IPS DF 4.7 (cell line): Measurements from ENCODE around the gene EDEM1.
"Not testable (repeated sequence)": the region's sequence is repeated elsewhere in the genome, so short reads cannot be mapped to it uniquely, and the experiment has no call there.

ENCODE experiments used
- DNase-seq: peaks from one replicate; pipeline ENCODE4 v3.0.0-alpha.2; 2013; ENCODE audit warnings: low spot score; ENCODE audit errors: extremely low read depth

Gene EDEM1

GRCh38 chr3:5231487-5231886 is 44.0 kb downstream of the EDEM1 start:
- no peak for DNase-seq

- DNase-seq, result no peak
Observed at GRCh38 chr3:5232570-5232969, 45.1 kb downstream of the EDEM1 start.

- no peak for DNase-seq
Observed at GRCh38 chr3:5233026-5233425, 45.5 kb downstream of the EDEM1 start.

GRCh38 chr3:5235655-5236054 is 48.1 kb downstream of the EDEM1 start:
- DNase-seq, result no peak

- DNase-seq, result no peak
Observed at GRCh38 chr3:5238545-5238944, 51.0 kb downstream of the EDEM1 start.

- no peak for DNase-seq
Observed at GRCh38 chr3:5239602-5240001, 52.1 kb downstream of the EDEM1 start.

- no peak for DNase-seq
Observed at GRCh38 chr3:5240740-5241139, 53.2 kb downstream of the EDEM1 start.

- DNase-seq, result not testable (repeated sequence)
Observed at GRCh38 chr3:5242785-5243184, 55.3 kb downstream of the EDEM1 start.

GRCh38 chr3:5245927-5246326 is 58.4 kb downstream of the EDEM1 start:
- DNase-seq, result no peak

- DNase-seq, result no peak
Observed at GRCh38 chr3:5248822-5249221, 61.3 kb downstream of the EDEM1 start.

GRCh38 chr3:5250467-5251195 is 63.1 kb downstream of the EDEM1 start:
- no peak for DNase-seq

- no peak for DNase-seq
Observed at GRCh38 chr3:5251196-5251583, 63.7 kb downstream of the EDEM1 start.

- no peak for DNase-seq
Observed at GRCh38 chr3:5252131-5252530, 64.6 kb downstream of the EDEM1 start.

GRCh38 chr3:5254281-5255048 is 67.0 kb downstream of the EDEM1 start:
- no peak for DNase-seq

GRCh38 chr3:5255404-5256344 is 68.2 kb downstream of the EDEM1 start:
- DNase-seq, result no peak

GRCh38 chr3:5258526-5258925 is 71.0 kb downstream of the EDEM1 start:
- no peak for DNase-seq

- DNase-seq, result no peak
Observed at GRCh38 chr3:5260992-5261501, 73.5 kb downstream of the EDEM1 start.

- DNase-seq, result no peak
Observed at GRCh38 chr3:5262507-5262906, 75.0 kb downstream of the EDEM1 start.

GRCh38 chr3:5264093-5264600 is 76.6 kb downstream of the EDEM1 start:
- DNase-seq, result no peak

GRCh38 chr3:5264896-5265770 is 77.6 kb downstream of the EDEM1 start:
- no peak for DNase-seq
